Mesendoderm (in vitro differentiated cells): Measurements from ENCODE around the gene ITIH4.

Source experiments
- DNase-seq: peaks from one replicate; pipeline ENCODE4 v3.0.0; 2013
- H2AK5ac ChIP-seq: 2 replicates; pipeline ENCODE4 v1.6.1; 2013; ENCODE audit warnings: low read length, inconsistent platforms
- H2BK120ac ChIP-seq: 2 replicates; pipeline ENCODE4 v1.6.1; 2013; ENCODE audit warnings: low read depth, mild to moderate bottlenecking, low read length, moderate library complexity, mixed read lengths
- H2BK15ac ChIP-seq: replicated peaks from 2 replicates; pipeline ENCODE4 v1.6.1; 2013; ENCODE audit warnings: low read depth, mild to moderate bottlenecking, moderate library complexity
- H2BK5ac ChIP-seq: 2 replicates; pipeline ENCODE4 v1.6.1; 2013; ENCODE audit warnings: low read length, inconsistent platforms
- H3K18ac ChIP-seq: 2 replicates; pipeline ENCODE4 v1.6.1; 2013; ENCODE audit warnings: mild to moderate bottlenecking, low read length, mixed read lengths
- H3K23ac ChIP-seq: one replicate; pipeline ENCODE4 v1.6.1; 2013; ENCODE audit warnings: low read length
- H3K27ac ChIP-seq: 2 replicates; pipeline ENCODE4 v1.5.1; 2013; ENCODE audit warnings: low read depth, mild to moderate bottlenecking, inconsistent platforms, low read length, moderate library complexity
- H3K27me3 ChIP-seq: 2 replicates; pipeline ENCODE4 v1.6.1; 2013; ENCODE audit warnings: low read length, control low read depth, mild to moderate bottlenecking, inconsistent platforms; ENCODE audit not compliant: insufficient read depth, poor library complexity
- H3K36me3 ChIP-seq: 2 replicates; pipeline ENCODE4 v1.6.1; 2013; ENCODE audit warnings: low read length, inconsistent platforms; ENCODE audit not compliant: control insufficient read depth, insufficient read depth
- H3K4ac ChIP-seq: one replicate; pipeline ENCODE4 v1.6.1; 2013; ENCODE audit warnings: low read depth, mild to moderate bottlenecking, low read length, moderate library complexity
- H3K4me1 ChIP-seq: 2 replicates; pipeline ENCODE4 v1.6.1; 2013; ENCODE audit warnings: low read depth, low read length, inconsistent platforms; ENCODE audit not compliant: control insufficient read depth
- H3K4me2 ChIP-seq: 2 replicates; pipeline ENCODE4 v1.6.1; 2013; ENCODE audit warnings: low read length
- H3K4me3 ChIP-seq: 2 replicates; pipeline ENCODE4 v1.5.1; 2013; ENCODE audit warnings: mild to moderate bottlenecking, low read length
- H3K56ac ChIP-seq: one replicate; pipeline ENCODE4 v1.6.1; 2013; ENCODE audit warnings: low read length
- H3K79me1 ChIP-seq: 2 replicates; pipeline ENCODE4 v1.6.1; 2013; ENCODE audit warnings: low read length, inconsistent platforms
- H3K79me2 ChIP-seq: 2 replicates; pipeline ENCODE4 v1.6.1; 2013; ENCODE audit warnings: mild to moderate bottlenecking, low read length; ENCODE audit not compliant: control insufficient read depth, insufficient read depth
- H3K9ac ChIP-seq: 2 replicates; pipeline ENCODE4 v1.6.1; 2013; ENCODE audit warnings: low read length, inconsistent platforms
- H4K5ac ChIP-seq: one replicate; pipeline ENCODE4 v1.6.1; 2013; ENCODE audit warnings: low read length
- H4K8ac ChIP-seq: one replicate; pipeline ENCODE4 v1.6.1; 2013; ENCODE audit warnings: low read depth, mild to moderate bottlenecking, control low read depth, low read length, moderate library complexity
- WGBS: extraction: QIAGEN DNeasy Blood & Tissue Kit; methylation state at CpG from one replicate; pipeline ENCODE4 v1.1.7; 2013; ENCODE audit warnings: low lambda C conversion rate, missing lambda C conversion rate; ENCODE audit not compliant: insufficient coverage; ENCODE audit errors: extremely low coverage; 5-methylcytosine and 5-hydroxymethylcytosine counted together

ITIH4 gene

GRCh38 chr3:52874864-52875587 lies 44.6 kb upstream of the ITIH4 start:
- Histone ChIP-seq H2BK5ac (no peak overlapping the region), H4K8ac (no peak overlapping the region), H3K79me1 (peaks cover 5% of the 10 kb centered on the region), H3K4ac (no peak overlapping the region), H3K4me3 (no peak overlapping the region), H4K5ac (no peak overlapping the region), H3K23ac (no peak overlapping the region), H2BK120ac (no peak overlapping the region), H3K56ac (no peak overlapping the region), H3K9ac (no peak overlapping the region), H3K18ac (no peak overlapping the region), H3K79me2 (no peaks in the 10 kb centered on the region), H3K4me2 (no peak overlapping the region), H3K27me3 (no peaks in the 10 kb centered on the region), H2BK15ac (no peak overlapping the region), H2AK5ac (no peak overlapping the region), H3K4me1 (no peaks in the 10 kb centered on the region), H3K36me3 (no peaks in the 10 kb centered on the region), H3K27ac (no peak overlapping the region)
- no CpG with 5 or more reads among the region's 9 CpGs for WGBS
- no peak for DNase-seq

GRCh38 chr3:52874160-52874701 lies 43.8 kb upstream of the ITIH4 start:
- no peak overlapping the region for H2BK15ac ChIP-seq
- no peak overlapping the region for H4K8ac ChIP-seq
- no peak overlapping the region for H2AK5ac ChIP-seq
- H3K79me1 ChIP-seq = peaks cover 5% of the 10 kb centered on the region
- no peaks in the 10 kb centered on the region for H3K4me1 ChIP-seq
- H4K5ac ChIP-seq = no peak overlapping the region
- DNase-seq = no peak
- no peaks in the 10 kb centered on the region for H3K27me3 ChIP-seq
- no peak overlapping the region for H3K4me2 ChIP-seq
- no peak overlapping the region for H3K18ac ChIP-seq
- no peaks in the 10 kb centered on the region for H3K79me2 ChIP-seq
- H3K9ac ChIP-seq = no peak overlapping the region
- no peak overlapping the region for H3K4ac ChIP-seq
- no peak overlapping the region for H3K23ac ChIP-seq
- H2BK5ac ChIP-seq = no peak overlapping the region
- H3K27ac ChIP-seq = no peak overlapping the region
- no peak overlapping the region for H3K4me3 ChIP-seq
- WGBS = no CpG with 5 or more reads among the region's 5 CpGs
- H2BK120ac ChIP-seq = no peak overlapping the region
- no peaks in the 10 kb centered on the region for H3K36me3 ChIP-seq
- no peak overlapping the region for H3K56ac ChIP-seq

GRCh38 chr3:52873433-52874159 lies 43.1 kb upstream of the ITIH4 start:
- Histone ChIP-seq H3K79me2 (no peaks in the 10 kb centered on the region), H2BK15ac (no peak overlapping the region), H3K4me1 (no peaks in the 10 kb centered on the region), H3K36me3 (no peaks in the 10 kb centered on the region), H4K5ac (no peak overlapping the region), H3K4ac (no peak overlapping the region), H2BK5ac (no peak overlapping the region), H4K8ac (no peak overlapping the region), H3K27me3 (no peaks in the 10 kb centered on the region), H3K27ac (no peak overlapping the region), H2AK5ac (no peak overlapping the region), H3K18ac (no peak overlapping the region), H3K9ac (no peak overlapping the region), H3K4me2 (no peak overlapping the region), H3K23ac (no peak overlapping the region), H2BK120ac (no peak overlapping the region), H3K56ac (no peak overlapping the region), H3K79me1 (peaks cover 5% of the 10 kb centered on the region), H3K4me3 (no peak overlapping the region)
- DNase-seq = peak; percentile 58
- WGBS = no CpG with 5 or more reads among the region's 8 CpGs

- H2AK5ac ChIP-seq = no peak overlapping the region
- H3K18ac ChIP-seq = no peak overlapping the region
- no peaks in the 10 kb centered on the region for H3K36me3 ChIP-seq
- no peaks in the 10 kb centered on the region for H3K4me1 ChIP-seq
- no peak overlapping the region for H3K4me2 ChIP-seq
- DNase-seq = peak; percentile 8
- H3K23ac ChIP-seq = no peak overlapping the region
- WGBS = no CpG with 5 or more reads among the region's 3 CpGs
- H3K79me1 ChIP-seq = peaks cover 3% of the 10 kb centered on the region
- H3K79me2 ChIP-seq = no peaks in the 10 kb centered on the region
- no peak overlapping the region for H4K5ac ChIP-seq
- no peak overlapping the region for H3K4ac ChIP-seq
- H3K4me3 ChIP-seq = no peak overlapping the region
- H3K27me3 ChIP-seq = no peaks in the 10 kb centered on the region
- H2BK15ac ChIP-seq = no peak overlapping the region
- H4K8ac ChIP-seq = no peak overlapping the region
- H3K9ac ChIP-seq = no peak overlapping the region
- no peak overlapping the region for H2BK5ac ChIP-seq
- H3K56ac ChIP-seq = no peak overlapping the region
- no peak overlapping the region for H2BK120ac ChIP-seq
- no peak overlapping the region for H3K27ac ChIP-seq
Observed at GRCh38 chr3:52872245-52872644, 41.8 kb upstream of the ITIH4 start.

- no peak overlapping the region for H3K56ac ChIP-seq
Observed at GRCh38 chr3:52871761-52872160, 41.3 kb upstream of the ITIH4 start.

More at GRCh38 chr3:52871761-52872160, 41.3 kb upstream of the ITIH4 start:
- Histone ChIP-seq H2BK120ac (no peak overlapping the region), H3K18ac (no peak overlapping the region), H3K36me3 (no peaks in the 10 kb centered on the region), H3K4ac (no peak overlapping the region), H3K9ac (no peak overlapping the region), H3K4me3 (no peak overlapping the region), H2BK15ac (no peak overlapping the region), H4K5ac (no peak overlapping the region), H3K4me1 (no peaks in the 10 kb centered on the region), H3K27ac (no peak overlapping the region), H3K23ac (no peak overlapping the region), H3K79me1 (no peaks in the 10 kb centered on the region), H3K79me2 (no peaks in the 10 kb centered on the region), H2BK5ac (no peak overlapping the region), H2AK5ac (no peak overlapping the region), H4K8ac (no peak overlapping the region), H3K27me3 (no peaks in the 10 kb centered on the region), H3K4me2 (no peak overlapping the region)
- no peak for DNase-seq
- no CpG with 5 or more reads among the region's 9 CpGs for WGBS
